Measurements from ENCODE around the gene SEPTIN3.

SEPTIN3 gene

GRCh38 chr22:41966225-41966606, 3.0 kb upstream of the SEPTIN3 start:
- H3K36me3 ChIP-seq = no peaks in the 10 kb centered on the region

DNA sequence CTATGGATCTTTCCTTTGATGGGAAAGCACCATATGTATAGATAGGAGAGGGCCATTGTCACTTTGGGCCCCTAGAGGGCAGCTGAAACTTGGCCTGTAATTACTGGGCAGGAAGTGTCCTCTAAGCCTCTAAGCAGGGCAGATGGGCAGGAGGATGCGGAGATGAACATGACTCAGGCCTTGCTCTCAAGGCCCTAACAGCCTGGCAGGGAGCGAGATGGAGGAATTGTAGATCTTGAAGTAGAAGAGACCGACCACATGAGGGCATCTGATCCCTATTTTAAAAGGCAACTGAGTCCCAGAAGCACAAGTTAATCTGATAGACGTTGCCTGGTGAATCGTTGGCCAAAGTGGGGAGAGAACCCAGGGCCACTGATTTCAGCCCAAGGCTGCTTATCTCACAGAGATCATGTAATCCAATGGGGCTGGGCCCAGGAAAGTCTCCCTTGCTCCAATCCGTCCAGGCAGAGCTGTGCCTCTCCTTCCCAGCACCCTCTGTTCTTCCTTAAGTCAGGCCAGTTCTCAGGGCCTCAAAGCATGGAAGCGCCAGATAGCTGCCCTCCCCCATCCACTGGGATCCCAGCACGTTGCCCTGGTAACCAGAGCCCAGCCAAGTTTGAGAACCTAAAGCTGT, 2.5 kb upstream of the SEPTIN3 start:
- TF ChIP-seq, protein P1, sequence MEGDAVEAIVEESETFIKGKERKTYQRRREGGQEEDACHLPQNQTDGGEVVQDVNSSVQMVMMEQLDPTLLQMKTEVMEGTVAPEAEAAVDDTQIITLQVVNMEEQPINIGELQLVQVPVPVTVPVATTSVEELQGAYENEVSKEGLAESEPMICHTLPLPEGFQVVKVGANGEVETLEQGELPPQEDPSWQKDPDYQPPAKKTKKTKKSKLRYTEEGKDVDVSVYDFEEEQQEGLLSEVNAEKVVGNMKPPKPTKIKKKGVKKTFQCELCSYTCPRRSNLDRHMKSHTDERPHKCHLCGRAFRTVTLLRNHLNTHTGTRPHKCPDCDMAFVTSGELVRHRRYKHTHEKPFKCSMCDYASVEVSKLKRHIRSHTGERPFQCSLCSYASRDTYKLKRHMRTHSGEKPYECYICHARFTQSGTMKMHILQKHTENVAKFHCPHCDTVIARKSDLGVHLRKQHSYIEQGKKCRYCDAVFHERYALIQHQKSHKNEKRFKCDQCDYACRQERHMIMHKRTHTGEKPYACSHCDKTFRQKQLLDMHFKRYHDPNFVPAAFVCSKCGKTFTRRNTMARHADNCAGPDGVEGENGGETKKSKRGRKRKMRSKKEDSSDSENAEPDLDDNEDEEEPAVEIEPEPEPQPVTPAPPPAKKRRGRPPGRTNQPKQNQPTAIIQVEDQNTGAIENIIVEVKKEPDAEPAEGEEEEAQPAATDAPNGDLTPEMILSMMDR (IDR thresholded peaks at IDR 0.05) = no peak
- Histone ChIP-seq H3K9me3 (no peaks in the 10 kb centered on the region), H3K27ac (no peak overlapping the region), H3K4me3 (ENCODE audit: low read depth in 1 of 2, low read length in 1 of 2) (no peak overlapping the region), H3K36me3 (no peaks in the 10 kb centered on the region), H3K27me3 (peaks cover 10% of the 10 kb centered on the region), H3K4me1 (ENCODE audit: control insufficient read depth in 1 of 2, insufficient read depth in 1 of 2, low read depth in 1 of 2, low read length in 1 of 2) (no peaks in the 10 kb centered on the region)

More at GRCh38 chr22:41966225-41966606, 3.0 kb upstream of the SEPTIN3 start:
- TF ChIP-seq, protein P1 (IDR thresholded peaks at IDR 0.05) = no peak
- no peaks in the 10 kb centered on the region for H3K9me3 ChIP-seq
- H3K27ac ChIP-seq = no peak overlapping the region
- H3K27me3 ChIP-seq = peaks cover 5% of the 10 kb centered on the region
- no peak overlapping the region for H3K4me3 ChIP-seq (ENCODE audit: low read depth in 1 of 2, low read length in 1 of 2)
- H3K4me1 ChIP-seq (ENCODE audit: control insufficient read depth in 1 of 2, insufficient read depth in 1 of 2, low read depth in 1 of 2, low read length in 1 of 2) = no peaks in the 10 kb centered on the region

DNA sequence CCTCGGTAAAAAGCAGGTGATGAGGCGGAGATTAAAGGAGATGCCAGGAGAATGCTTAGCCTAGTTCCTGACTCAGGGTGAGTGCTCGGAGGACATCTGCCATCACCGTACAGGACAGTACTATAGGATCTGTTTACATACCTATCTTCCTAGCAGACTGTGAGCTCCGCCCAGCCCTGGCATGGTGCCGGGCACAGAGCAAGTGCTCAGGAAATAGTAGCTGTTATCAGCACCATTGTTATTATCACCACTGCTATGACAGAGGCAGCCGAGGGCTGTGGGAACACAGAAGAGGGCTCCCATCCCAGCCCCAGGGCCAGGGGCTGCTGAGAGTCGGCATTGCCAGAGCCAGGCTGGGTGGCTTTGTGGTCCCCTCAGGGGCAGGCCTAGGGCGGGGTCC, 642 bp upstream of the SEPTIN3 start:
- peaks cover 27% of the 10 kb centered on the region for H3K27me3 ChIP-seq
- no peak overlapping the region for H3K27ac ChIP-seq
- H3K4me1 ChIP-seq (ENCODE audit: control insufficient read depth in 1 of 2, insufficient read depth in 1 of 2, low read depth in 1 of 2, low read length in 1 of 2) = no peaks in the 10 kb centered on the region
- H3K9me3 ChIP-seq = no peaks in the 10 kb centered on the region
- TF ChIP-seq, protein P1 (IDR thresholded peaks at IDR 0.05) = no peak
- no peaks in the 10 kb centered on the region for H3K36me3 ChIP-seq
- H3K4me3 ChIP-seq (ENCODE audit: low read depth in 1 of 2, low read length in 1 of 2) = no peak overlapping the region

- H3K4me1 ChIP-seq (ENCODE audit: control insufficient read depth in 1 of 2, insufficient read depth in 1 of 2, low read depth in 1 of 2, low read length in 1 of 2) = no peaks in the 10 kb centered on the region
- TF ChIP-seq, protein P1 (IDR thresholded peaks at IDR 0.05) = no peak
- H3K4me3 ChIP-seq (ENCODE audit: low read depth in 1 of 2, low read length in 1 of 2) = no peak overlapping the region
- H3K27ac ChIP-seq = no peak overlapping the region
- H3K27me3 ChIP-seq = peaks cover 47% of the 10 kb centered on the region
- H3K36me3 ChIP-seq = no peaks in the 10 kb centered on the region
- no peaks in the 10 kb centered on the region for H3K9me3 ChIP-seq
Measured at GRCh38 chr22:41970601-41971000, 1.4 kb downstream of the SEPTIN3 start.

- Histone ChIP-seq H3K9me3 (no peaks in the 10 kb centered on the region), H3K36me3 (no peaks in the 10 kb centered on the region), H3K27me3 (peaks cover 55% of the 10 kb centered on the region), H3K27ac (no peak overlapping the region), H3K4me3 (ENCODE audit: low read depth in 1 of 2, low read length in 1 of 2) (no peak overlapping the region), H3K4me1 (ENCODE audit: control insufficient read depth in 1 of 2, insufficient read depth in 1 of 2, low read depth in 1 of 2, low read length in 1 of 2) (peaks cover 0 to 3% of the 10 kb centered on the region in 2 experiments)
- TF ChIP-seq, protein P1 (IDR thresholded peaks at IDR 0.05) = no peak
Measured at GRCh38 chr22:41971431-41971830, 2.2 kb downstream of the SEPTIN3 start.

Data from neutrophil (primary cell).